ENCODE results near the gene STXBP1. TPM values are rescaled to one million over a fixed set of nuclear protein-coding genes. Genes with fewer than 3 reads are reported as not detected.

The STXBP1 gene
- total and polyA plus RNA-seq, 2 of the 4 experiments (the other 2 are of a cell fraction): 15.8 to 22.6 TPM

- Histone ChIP-seq H3K14ac (replicated peaks; ENCODE audit: low read depth, low read length) (no peak overlapping the region), H2AK9ac (replicated peaks; ENCODE audit: low read depth, low read length, poor library complexity) (no peak overlapping the region), H2AFZ (replicated peaks; ENCODE audit: low read length, poor library complexity) (no peak overlapping the region), H2BK120ac (ENCODE audit: low read depth, low read length) (no peak overlapping the region), H3K18ac (ENCODE audit: low read depth, low read length) (no peak overlapping the region), H3K9me1 (ENCODE audit: insufficient read depth, low read length) (0 out of 2 replicates have a peak, but pooled peaks cover 2% of the 10 kb centered on the region), H4K91ac (ENCODE audit: insufficient read depth, low read depth, low read length) (no peak overlapping the region), H3K23ac (ENCODE audit: low read depth, low read length) (no peak overlapping the region), H3K4me2 (ENCODE audit: low read depth, low read length) (no peak overlapping the region), H3K79me1 (ENCODE audit: low read depth in 1 of 2, low read length in 2 of 2) (peaks cover 11 to 18% of the 10 kb centered on the region in 2 experiments; a peak in 3 of 4 replicates), H2BK5ac (ENCODE audit: low read depth, low read length, poor library complexity, severe bottlenecking) (no peak overlapping the region), H3K27ac (ENCODE audit: insufficient read depth, low read length) (no peak overlapping the region), H3K9ac (ENCODE audit: low read depth, low read length) (no peak overlapping the region), H2BK15ac (ENCODE audit: low read depth, low read length) (no peak overlapping the region), H4K5ac (ENCODE audit: low read depth, low read length) (no peak overlapping the region), H3K4me3 (ENCODE audit: insufficient read depth, low read depth, low read length) (no peak overlapping the region), H3K27me3 (ENCODE audit: control insufficient read depth, insufficient read depth, low read length) (no peaks in the 10 kb centered on the region), H3K4ac (ENCODE audit: low read depth, low read length) (no peak overlapping the region), H3K9me3 (ENCODE audit: control insufficient read depth, insufficient read depth, low read length) (no peaks in the 10 kb centered on the region), H3K4me1 (ENCODE audit: control insufficient read depth, insufficient read depth, low read length) (peaks cover 2% of the 10 kb centered on the region; the same call in 1 of the 2 replicates), H4K20me1 (ENCODE audit: insufficient read depth, low read length) (peaks cover 14% of the 10 kb centered on the region; the same call in 1 of the 2 replicates), H2AK5ac (ENCODE audit: low read depth, low read length) (no peak overlapping the region), H3K56ac (ENCODE audit: extremely low read depth, insufficient read depth, low read length) (no peak overlapping the region), H2BK20ac (ENCODE audit: low read depth, low read length) (no peak overlapping the region), H3K36me3 (ENCODE audit: control insufficient read depth, insufficient read depth, low read length) (no peaks in the 10 kb centered on the region), H4K8ac (ENCODE audit: low read depth in 2 of 2, low read length in 2 of 2) (no peak overlapping the region)
- WGBS, 2 experiments (ENCODE audit: extremely low coverage in 2 of 2, insufficient read length in 1 of 2): 86% methylated on average over 7 of the region's 10 CpGs; no CpG with 5 or more reads in 1 of the 2 experiments
- ATAC-seq (ENCODE audit: low read depth): no peak
- ChIA-PET CTCF (no interaction called here), POLR2A (ENCODE audit: unreplicated experiment) (no interaction called here)
- in situ Hi-C loops (cut with MboI; ENCODE audit: low sequenced_read_pairs): no loop called here
- BruUV-seq (replicated peaks): no TSS peak
- dilution Hi-C loops (cut with HindIII; ENCODE audit: low sequenced_read_pairs, unreplicated experiment): no loop called here
- no peak for TF ChIP-seq CHD1 (IDR thresholded peaks at IDR 0.05; ENCODE audit: low read depth, low read length)
- TF ChIP-seq CEBPB (IDR thresholded peaks at IDR 0.05; ENCODE audit: low read depth, low read length): no peak
- no peak for TF ChIP-seq ELK1 (IDR thresholded peaks at IDR 0.05; ENCODE audit: borderline replicate concordance, low read depth, low read length)
- TF ChIP-seq RAD21 (IDR thresholded peaks at IDR 0.05; ENCODE audit: low read length): no peak
- TF ChIP-seq BHLHE40 (IDR thresholded peaks at IDR 0.05; ENCODE audit: low read depth, low read length): no peak
- TF ChIP-seq MXI1 (IDR thresholded peaks at IDR 0.05; ENCODE audit: borderline replicate concordance, low read depth, low read length): no peak
- TF ChIP-seq RCOR1 (IDR thresholded peaks at IDR 0.05; ENCODE audit: insufficient replicate concordance, low read length): no peak
- intact Hi-C loops (cut with micrococcal nuclease): no loop called here
- no peak for DNase-seq
Observed at GRCh38 chr9:127642082-127642740, 30.1 kb downstream of the STXBP1 start.
